ENCODE data around the gene SLC5A11.

The SLC5A11 gene

GRCh38 chr16:24918641-24919040 is 72.9 kb downstream of the SLC5A11 start:
- no peak for DNase-seq (ENCODE audit: low spot score)

GRCh38 chr16:24919536-24919935 is 73.8 kb downstream of the SLC5A11 start:
- no peak for DNase-seq (ENCODE audit: low spot score)

- DNase-seq (ENCODE audit: low spot score): no peak
Measured at GRCh38 chr16:24920568-24920967, 74.8 kb downstream of the SLC5A11 start.

GRCh38 chr16:24921229-24921628 is 75.5 kb downstream of the SLC5A11 start:
- no peak for DNase-seq (ENCODE audit: low spot score)

GRCh38 chr16:24925163-24925562 is 79.4 kb downstream of the SLC5A11 start:
- DNase-seq (ENCODE audit: low spot score): no peak

GRCh38 chr16:24929409-24929808 is 83.6 kb downstream of the SLC5A11 start:
- no peak for DNase-seq (ENCODE audit: low spot score)

GRCh38 chr16:24930440-24930839 is 84.7 kb downstream of the SLC5A11 start:
- DNase-seq (ENCODE audit: low spot score): no peak

- no peak for DNase-seq (ENCODE audit: low spot score)
Measured at GRCh38 chr16:24931091-24931490, 85.3 kb downstream of the SLC5A11 start.

GRCh38 chr16:24935336-24935735 is 89.6 kb downstream of the SLC5A11 start:
- no peak for DNase-seq (ENCODE audit: low spot score)

GRCh38 chr16:24936151-24936550 is 90.4 kb downstream of the SLC5A11 start:
- no peak for DNase-seq (ENCODE audit: low spot score)

- no peak for DNase-seq (ENCODE audit: low spot score)
Measured at GRCh38 chr16:24939224-24939623, 93.5 kb downstream of the SLC5A11 start.

- no peak for DNase-seq (ENCODE audit: low spot score)
Measured at GRCh38 chr16:24939738-24940137, 94.0 kb downstream of the SLC5A11 start.

- DNase-seq (ENCODE audit: low spot score): no peak
Measured at GRCh38 chr16:24943471-24943870, 97.7 kb downstream of the SLC5A11 start.

GRCh38 chr16:24944206-24944605 is 98.4 kb downstream of the SLC5A11 start:
- no peak for DNase-seq (ENCODE audit: low spot score)

GRCh38 chr16:24946155-24946554 is 100.4 kb downstream of the SLC5A11 start:
- no peak for DNase-seq (ENCODE audit: low spot score)

GRCh38 chr16:24950275-24950674 is 104.5 kb downstream of the SLC5A11 start:
- no peak for DNase-seq (ENCODE audit: low spot score)

GRCh38 chr16:24953306-24953705 is 107.5 kb downstream of the SLC5A11 start:
- DNase-seq (ENCODE audit: low spot score): no peak

GRCh38 chr16:24953721-24954120 is 108.0 kb downstream of the SLC5A11 start:
- DNase-seq (ENCODE audit: low spot score): no peak

GRCh38 chr16:24954137-24954536 is 108.4 kb downstream of the SLC5A11 start:
- DNase-seq (ENCODE audit: low spot score): no peak

- no peak for DNase-seq (ENCODE audit: low spot score)
Measured at GRCh38 chr16:24955975-24956731, 110.4 kb downstream of the SLC5A11 start.

- DNase-seq (ENCODE audit: low spot score): no peak
Measured at GRCh38 chr16:24957887-24958286, 112.1 kb downstream of the SLC5A11 start.

Measured in iPS-NIHi11 (cell line).